ENCODE results near the gene IDNK.
"Not testable (repeated sequence)": the region's sequence is repeated elsewhere in the genome, so short reads cannot be mapped to it uniquely, and the experiment has no call there.

IDNK gene

DNA sequence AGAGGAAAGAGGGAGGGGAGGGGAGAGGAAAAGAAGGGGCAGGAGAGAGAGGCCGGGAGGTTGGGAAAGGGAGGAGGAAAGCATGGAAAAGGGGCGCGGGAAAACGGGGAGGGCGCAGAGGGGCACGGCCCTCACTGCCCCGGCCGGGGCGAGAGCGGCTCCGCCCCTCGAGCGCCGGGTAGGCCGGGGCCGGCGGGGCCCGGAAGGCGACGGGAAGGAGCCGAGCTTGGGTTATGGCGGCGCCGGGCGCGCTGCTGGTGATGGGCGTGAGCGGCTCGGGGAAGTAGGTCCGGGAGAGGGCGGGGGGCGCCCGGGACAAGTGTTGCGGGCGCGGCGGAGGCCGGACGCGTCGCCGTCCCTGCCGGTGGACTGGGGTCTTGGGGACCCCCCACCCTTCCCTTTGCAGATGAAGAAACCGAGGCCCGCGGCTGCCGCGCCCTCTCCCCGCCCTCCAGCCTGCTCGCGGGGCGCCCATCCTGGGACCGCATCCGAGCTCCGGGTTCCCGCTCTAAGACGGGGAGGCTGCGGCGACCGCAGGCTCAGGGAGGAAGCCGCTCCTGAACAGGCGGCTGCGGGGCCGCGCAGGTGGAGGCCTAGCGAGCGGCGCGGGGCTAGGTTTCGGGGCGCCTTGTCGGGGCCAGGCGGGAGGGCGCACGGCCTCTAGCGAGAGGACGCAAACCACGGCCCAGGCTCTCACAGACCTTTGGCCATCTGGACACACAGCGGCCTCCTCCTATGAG is at the start of gene IDNK:
TSS of gene IDNK (plus strand) at position 205 of the 740 bp plus-strand sequence. CDS start at position 234, 29 bp downstream.
- peak; percentile 18 for DNase-seq (ENCODE audit: low read depth, low spot score)

DNA sequence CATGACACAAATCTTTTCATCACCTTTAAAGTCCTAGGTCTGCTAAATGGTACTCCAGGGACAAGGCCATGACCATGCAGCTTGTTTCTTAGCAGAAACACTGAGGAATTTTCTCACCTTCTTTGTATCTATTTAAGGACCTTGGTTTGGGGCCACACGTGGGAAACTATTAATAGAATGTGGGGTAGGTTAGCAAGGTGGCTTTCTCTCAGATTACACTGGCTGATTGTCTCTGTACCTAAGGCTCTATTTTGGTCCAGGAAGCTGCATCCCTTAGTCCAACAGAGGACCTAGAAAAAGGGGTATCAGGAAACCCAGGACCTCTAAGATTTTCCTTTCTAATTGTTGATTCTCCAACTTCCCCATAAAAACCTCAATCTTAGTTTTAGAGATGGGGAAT is 48.5 kb upstream of the IDNK start:
- DNase-seq (ENCODE audit: low read depth, low spot score) = no peak

GRCh38 chr9:83582029-83582428 is 40.9 kb upstream of the IDNK start:
- no peak for DNase-seq (ENCODE audit: low read depth, low spot score)

GRCh38 chr9:83583151-83584014 is 39.6 kb upstream of the IDNK start:
- peak; percentile 1 for DNase-seq (ENCODE audit: low read depth, low spot score)

DNA sequence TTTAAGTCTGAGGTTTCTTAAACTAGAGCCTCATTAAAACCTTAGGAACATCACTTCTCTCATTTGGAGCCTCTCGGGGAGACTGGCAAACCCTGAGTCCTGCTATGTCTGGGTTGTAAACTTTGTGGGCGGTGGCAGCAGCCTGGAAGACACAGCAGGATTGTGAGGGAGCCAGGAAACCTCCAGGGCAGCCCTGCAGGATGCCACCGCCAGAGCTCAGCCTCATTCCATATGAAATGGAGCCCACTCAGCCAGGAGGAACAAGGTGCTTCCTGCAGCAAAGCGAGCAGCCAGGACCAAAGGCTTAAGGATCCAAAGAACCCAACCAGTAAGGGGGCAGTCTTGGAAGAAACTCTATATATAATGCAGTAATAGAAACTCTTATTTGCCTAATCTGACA is 37.9 kb upstream of the IDNK start:
- no peak for DNase-seq (ENCODE audit: low read depth, low spot score)

- no peak for DNase-seq (ENCODE audit: low read depth, low spot score)
Observed at GRCh38 chr9:83588256-83588655, 34.7 kb upstream of the IDNK start.

- peak; percentile 4 for DNase-seq (ENCODE audit: low read depth, low spot score)
Observed at GRCh38 chr9:83596899-83597504, 25.9 kb upstream of the IDNK start.

- no peak for DNase-seq (ENCODE audit: low read depth, low spot score)
Observed at GRCh38 chr9:83598487-83598886, 24.5 kb upstream of the IDNK start.

DNA sequence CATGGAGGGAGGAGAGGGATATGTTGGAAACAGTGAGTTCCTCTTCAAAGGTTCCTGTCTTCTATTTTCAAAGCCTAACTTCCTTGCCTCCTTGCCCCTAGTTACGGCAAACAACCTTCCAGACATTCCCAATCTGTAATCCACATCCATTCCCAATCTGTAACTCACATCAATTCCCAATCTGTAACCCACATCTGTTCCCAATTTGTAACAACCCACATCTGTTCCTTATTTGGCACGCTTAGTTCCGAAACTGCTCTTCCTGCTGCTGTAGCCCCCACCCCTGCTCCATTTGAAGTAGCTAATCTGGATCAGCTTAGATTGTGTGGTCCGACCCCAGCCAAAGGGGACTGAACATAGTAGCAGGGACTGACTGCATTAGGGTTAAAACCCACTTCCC is 23.9 kb upstream of the IDNK start:
- DNase-seq (ENCODE audit: low read depth, low spot score) = no peak

DNA sequence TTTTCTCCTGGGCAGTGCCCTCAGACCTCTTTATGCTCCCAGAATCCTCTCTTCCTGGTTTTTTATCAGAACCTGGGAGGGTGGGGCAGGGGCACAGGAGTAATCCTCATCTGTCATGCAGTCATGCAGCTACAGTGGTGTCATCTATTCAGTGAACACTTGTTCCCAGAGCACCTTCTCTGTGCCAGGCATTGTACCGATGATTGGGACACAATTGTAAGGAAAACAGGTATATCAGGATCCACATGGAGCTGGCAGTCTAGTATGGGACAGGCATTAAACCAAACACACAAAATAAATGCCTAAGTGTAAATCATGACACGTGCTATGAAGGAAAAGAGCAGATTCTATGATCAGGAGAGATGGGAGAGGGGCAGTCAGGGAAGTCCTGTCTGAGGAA is 21.5 kb upstream of the IDNK start:
- DNase-seq (ENCODE audit: low read depth, low spot score) = no peak

- not testable (repeated sequence) for DNase-seq (ENCODE audit: low read depth, low spot score)
Observed at GRCh38 chr9:83607620-83608019, 15.3 kb upstream of the IDNK start.

- not testable (repeated sequence) for DNase-seq (ENCODE audit: low read depth, low spot score)
Observed at GRCh38 chr9:83613298-83613697, 9.6 kb upstream of the IDNK start.

GRCh38 chr9:83617299-83617698 is 5.6 kb upstream of the IDNK start:
- no peak for DNase-seq (ENCODE audit: low read depth, low spot score)

DNA sequence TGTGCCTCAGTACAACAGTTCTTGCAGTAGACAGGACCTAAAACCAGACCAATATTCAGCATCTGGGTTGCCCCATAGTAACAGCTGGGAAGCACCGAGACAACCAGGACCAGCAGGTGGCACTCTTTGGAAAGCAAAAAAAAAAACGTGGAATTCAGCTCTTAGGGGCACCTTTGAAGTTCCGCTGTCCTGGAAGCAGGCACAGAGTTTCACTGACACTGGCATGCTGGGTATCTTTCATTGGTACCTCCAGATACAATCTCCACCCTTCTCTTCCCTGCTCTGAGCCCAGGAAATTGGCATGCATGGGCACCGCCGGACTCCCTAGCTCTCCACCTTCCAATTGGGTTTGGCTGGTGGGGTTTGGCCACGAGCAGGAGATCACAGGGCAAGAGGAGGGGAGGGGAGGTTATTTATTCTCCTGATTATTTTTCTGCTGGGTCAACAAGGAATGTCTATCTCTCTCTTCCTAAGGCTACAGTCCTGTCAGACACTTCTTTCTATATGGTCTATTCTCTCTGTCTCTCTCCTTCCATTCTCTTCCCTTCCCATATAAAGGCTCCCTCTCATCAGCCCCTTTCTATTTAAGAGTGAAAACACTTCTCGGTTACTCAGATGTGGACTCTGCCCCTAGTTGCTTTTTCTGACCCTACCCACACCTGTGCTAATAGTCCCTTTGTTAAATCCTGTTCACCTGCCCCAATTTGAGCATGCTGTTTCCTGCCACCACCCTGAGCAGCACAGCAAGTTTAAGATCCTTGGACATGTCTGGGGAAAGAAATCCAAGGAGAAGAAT is 1.9 kb upstream of the IDNK start:
- no peak for DNase-seq (ENCODE audit: low read depth, low spot score)

DNA sequence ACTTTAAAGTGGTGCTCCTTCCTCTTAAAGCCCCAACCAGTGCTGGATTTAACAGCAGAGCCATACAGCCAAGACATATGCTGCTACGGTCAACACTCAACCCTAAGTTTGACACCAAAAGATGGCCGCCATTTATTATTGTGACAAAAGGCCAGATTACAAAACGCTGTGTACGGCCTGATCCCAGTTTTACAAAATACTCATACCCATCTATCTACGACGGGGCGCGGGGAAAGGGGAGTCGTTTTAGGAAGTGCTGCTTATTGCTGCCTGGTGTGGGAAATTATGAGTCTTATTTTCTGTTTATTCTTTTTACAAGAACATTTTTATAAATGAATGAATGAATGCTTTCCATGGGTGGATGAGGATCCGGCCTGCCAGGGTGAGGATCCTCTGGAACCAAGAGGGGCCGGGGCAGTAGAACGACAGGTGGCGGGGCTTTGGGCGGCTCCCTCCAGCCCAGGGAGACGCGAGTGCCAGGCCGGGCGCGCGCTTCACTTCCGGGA is 457 bp upstream of the IDNK start:
- no peak for DNase-seq (ENCODE audit: low read depth, low spot score)

DNA sequence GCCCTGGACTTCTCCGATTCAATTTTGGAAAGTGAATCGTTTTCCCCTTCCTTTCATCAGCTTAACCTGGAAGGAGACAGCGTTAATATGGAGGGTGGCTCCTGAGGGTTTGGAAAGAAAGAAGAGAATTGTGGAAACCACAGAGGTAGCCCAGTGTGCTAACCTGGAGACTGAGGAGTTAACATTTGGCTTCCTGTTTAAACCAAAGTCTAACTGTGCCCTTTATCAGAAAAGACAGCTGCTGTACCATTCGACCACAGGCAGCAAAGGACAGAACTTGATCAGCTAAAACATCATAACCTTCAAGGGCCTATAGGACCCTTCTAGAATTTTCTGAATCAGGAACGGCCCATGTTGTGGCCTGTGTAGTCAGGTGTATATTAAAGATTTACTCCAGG is 735 bp downstream of the IDNK start:
- DNase-seq (ENCODE audit: low read depth, low spot score) = no peak

GRCh38 chr9:83625178-83625577 is 2.2 kb downstream of the IDNK start:
- no peak for DNase-seq (ENCODE audit: low read depth, low spot score)

DNA sequence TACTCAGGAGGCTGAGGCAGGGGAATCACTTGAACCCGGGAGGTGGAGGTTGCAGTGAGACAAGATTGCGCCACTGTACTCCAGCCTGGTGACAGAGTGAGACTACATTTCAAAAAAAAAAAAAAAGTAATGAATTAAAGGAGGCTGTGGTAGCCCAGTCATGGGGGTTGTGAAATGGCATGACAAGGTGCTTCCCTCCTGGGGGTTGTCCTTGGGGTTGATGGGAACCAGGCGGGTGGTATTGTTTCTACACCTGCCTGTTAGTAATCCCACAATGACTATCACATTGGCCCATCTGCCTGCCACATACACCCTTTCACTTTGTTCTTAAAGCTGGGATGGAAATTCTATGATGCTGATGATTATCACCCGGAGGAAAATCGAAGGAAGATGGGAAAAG is 5.6 kb downstream of the IDNK start:
- no peak for DNase-seq (ENCODE audit: low read depth, low spot score)

- no peak for DNase-seq (ENCODE audit: low read depth, low spot score)
Observed at GRCh38 chr9:83629433-83630104, 6.6 kb downstream of the IDNK start.

- no peak for DNase-seq (ENCODE audit: low read depth, low spot score)
Observed at GRCh38 chr9:83630938-83631457, 8.1 kb downstream of the IDNK start.

GRCh38 chr9:83633255-83633654 is 10.3 kb downstream of the IDNK start:
- no peak for DNase-seq (ENCODE audit: low read depth, low spot score)

Data from activated CD4-positive, CD25-positive, alpha-beta regulatory T cell treated with anti-CD3 and anti-CD28 coated beads, Interleukin-2, amount 50 U/mL, for 16 hours (primary cell).